ENCODE data around the gene CRLF3.

CRLF3 gene, protein sequence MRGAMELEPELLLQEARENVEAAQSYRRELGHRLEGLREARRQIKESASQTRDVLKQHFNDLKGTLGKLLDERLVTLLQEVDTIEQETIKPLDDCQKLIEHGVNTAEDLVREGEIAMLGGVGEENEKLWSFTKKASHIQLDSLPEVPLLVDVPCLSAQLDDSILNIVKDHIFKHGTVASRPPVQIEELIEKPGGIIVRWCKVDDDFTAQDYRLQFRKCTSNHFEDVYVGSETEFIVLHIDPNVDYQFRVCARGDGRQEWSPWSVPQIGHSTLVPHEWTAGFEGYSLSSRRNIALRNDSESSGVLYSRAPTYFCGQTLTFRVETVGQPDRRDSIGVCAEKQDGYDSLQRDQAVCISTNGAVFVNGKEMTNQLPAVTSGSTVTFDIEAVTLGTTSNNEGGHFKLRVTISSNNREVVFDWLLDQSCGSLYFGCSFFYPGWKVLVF

DNA sequence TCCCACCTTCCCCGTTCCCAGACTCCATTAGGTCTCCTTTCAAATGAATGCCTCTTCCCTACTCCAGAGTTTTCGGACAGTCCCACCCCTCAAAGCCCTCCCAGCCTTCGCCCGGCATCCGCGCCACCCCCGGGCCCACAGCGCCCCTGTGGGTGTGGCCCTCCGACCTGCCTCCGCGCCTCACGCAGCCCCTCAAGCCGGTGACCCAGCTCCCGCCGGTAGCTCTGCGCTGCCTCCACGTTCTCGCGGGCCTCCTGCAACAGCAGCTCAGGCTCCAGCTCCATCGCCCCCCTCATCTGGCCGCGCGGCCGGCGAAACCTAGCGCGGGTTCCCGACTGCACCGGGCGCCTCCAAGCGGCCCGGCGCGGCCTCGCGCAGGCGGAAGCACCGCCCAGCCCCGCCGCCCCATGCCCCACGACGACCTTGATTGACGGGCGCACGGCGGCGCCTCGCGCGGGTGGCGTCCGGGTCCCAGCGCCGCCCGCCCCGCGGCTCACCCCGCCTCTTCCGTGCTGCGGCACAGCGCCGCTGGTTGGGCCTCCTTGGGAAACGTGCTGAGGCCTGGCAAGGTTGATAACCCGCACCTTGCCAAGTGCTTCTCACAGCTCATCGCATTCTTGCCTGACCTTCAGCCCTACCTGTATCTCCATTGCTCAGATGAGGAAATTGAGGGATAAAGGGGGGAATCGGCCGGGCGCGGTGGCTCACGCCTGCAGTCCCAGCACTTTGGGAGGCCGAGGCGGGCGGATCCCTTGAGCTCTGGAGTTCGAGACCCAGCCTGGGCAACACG lies at the start of gene CRLF3:
TSS of gene CRLF3 (minus strand) at position 337 of the 790 bp plus-strand sequence. CDS start at position 296, 41 bp downstream.
- peak; percentile 98 for DNase-seq (ENCODE audit: low spot score)

DNA sequence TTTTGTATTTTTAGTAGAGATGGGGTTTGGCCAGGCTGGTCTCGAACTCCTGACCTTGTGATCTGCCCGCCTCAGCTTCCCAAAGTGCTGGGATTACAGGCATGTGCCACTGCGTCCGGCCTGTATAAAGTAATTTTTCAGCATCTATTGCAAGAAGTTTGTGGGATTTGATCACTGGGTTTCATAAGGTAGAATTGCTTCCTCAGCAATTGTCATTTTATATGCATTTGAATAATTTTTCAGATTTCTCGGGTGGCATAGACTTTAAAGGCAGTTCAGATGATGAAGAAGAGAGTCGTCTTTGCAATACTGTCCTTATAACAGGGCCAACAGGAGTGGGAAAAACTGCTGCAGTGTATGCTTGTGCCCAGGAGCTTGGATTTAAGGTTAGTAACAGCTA lies 44.5 kb upstream of the CRLF3 start:
- no peak for DNase-seq (ENCODE audit: low spot score)
- TF ChIP-seq, protein P1, sequence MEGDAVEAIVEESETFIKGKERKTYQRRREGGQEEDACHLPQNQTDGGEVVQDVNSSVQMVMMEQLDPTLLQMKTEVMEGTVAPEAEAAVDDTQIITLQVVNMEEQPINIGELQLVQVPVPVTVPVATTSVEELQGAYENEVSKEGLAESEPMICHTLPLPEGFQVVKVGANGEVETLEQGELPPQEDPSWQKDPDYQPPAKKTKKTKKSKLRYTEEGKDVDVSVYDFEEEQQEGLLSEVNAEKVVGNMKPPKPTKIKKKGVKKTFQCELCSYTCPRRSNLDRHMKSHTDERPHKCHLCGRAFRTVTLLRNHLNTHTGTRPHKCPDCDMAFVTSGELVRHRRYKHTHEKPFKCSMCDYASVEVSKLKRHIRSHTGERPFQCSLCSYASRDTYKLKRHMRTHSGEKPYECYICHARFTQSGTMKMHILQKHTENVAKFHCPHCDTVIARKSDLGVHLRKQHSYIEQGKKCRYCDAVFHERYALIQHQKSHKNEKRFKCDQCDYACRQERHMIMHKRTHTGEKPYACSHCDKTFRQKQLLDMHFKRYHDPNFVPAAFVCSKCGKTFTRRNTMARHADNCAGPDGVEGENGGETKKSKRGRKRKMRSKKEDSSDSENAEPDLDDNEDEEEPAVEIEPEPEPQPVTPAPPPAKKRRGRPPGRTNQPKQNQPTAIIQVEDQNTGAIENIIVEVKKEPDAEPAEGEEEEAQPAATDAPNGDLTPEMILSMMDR (IDR thresholded peaks at IDR 0.05; ENCODE audit: extremely low read depth, insufficient read depth, missing control alignments) = no peak
- in situ Hi-C loops (cut with MboI; ENCODE audit: low pct_unique_long_range_greater_than_20kb, low sequenced_read_pairs, unreplicated experiment) = no loop called here

More for the DNA sequence above, at the start of gene CRLF3:
- in situ Hi-C loops (cut with MboI; ENCODE audit: low pct_unique_long_range_greater_than_20kb, low sequenced_read_pairs, unreplicated experiment) = loop anchor here (25.0 kb wide), 1 partner anchor 337 kb away; the partner anchor contains the start of gene GOSR1
- TF ChIP-seq, protein P1 (IDR thresholded peaks at IDR 0.05; ENCODE audit: extremely low read depth, insufficient read depth, missing control alignments) = peak; percentile 64

DNA sequence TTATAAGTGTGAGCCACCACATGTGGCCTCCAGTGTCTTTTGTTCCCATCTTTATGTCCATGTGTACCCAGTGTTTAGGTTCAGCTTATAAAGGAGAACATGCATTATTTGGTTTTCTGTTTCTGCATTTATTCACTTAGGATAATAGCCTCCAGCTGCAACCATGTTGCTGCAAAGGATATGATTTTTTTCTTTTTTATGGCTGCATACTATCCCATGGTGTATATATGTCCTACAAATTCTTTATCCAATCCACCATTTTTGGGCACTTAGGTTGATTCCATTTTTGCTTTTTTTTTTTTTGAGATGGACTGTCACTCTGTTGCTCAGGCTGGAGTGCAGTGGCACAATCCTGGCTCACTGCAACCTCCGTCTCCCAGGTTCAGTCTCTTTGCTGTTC lies 40.1 kb upstream of the CRLF3 start:
- TF ChIP-seq, protein P1 (IDR thresholded peaks at IDR 0.05; ENCODE audit: extremely low read depth, insufficient read depth, missing control alignments) = no peak
- in situ Hi-C loops (cut with MboI; ENCODE audit: low pct_unique_long_range_greater_than_20kb, low sequenced_read_pairs, unreplicated experiment) = no loop called here
- DNase-seq (ENCODE audit: low spot score) = no peak

DNA sequence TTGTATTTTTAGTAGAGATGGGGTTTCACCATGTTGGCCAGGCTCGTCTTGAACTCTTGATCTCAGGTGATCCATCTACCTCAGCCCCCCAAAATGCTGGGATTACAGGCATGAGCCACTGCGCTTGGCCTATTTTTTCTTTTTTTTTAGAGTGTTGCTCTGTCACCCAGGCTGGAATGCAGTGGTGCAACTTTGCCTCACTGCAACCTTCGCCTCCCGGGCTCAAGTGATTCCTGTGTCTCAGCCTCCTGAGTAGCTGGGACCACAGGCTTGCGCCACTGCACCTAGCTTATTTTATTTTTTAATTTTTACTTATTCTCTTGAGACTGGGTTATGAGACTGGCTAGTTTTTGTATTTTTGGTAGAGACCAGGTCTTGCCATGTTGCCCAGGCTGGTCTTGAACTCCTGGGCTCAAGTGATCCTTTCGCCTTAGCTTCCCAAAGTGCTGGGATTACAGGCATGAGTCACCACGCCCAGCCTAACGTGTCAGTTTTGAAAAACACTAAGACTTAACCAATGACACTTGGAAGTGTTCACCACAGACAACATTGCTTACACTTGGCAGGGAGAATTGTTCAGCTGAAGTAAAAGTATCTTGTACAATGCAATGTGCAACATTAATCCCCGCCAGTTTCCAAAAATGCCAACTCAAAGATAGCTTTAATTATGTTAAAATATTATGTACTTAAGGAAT lies 34.2 kb upstream of the CRLF3 start:
- DNase-seq (ENCODE audit: low spot score) = no peak
- in situ Hi-C loops (cut with MboI; ENCODE audit: low pct_unique_long_range_greater_than_20kb, low sequenced_read_pairs, unreplicated experiment) = no loop called here

DNA sequence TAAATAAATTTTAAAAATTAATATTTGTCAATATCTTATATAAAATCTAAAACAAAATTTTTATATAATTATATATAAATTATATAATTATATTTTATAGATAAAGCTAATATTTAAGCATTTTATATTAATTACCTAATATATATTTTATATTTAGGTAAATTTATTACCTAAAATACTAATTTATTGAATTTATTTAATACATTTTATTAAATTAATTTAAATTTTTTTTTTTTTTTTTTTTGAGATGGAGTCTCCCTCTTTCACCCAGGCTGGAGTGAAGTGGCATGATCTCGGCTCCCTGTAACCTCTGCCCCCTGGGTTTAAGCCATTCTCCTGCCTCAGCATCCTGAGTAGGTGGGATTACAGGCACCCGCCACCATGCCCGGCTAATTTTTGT lies 29.7 kb upstream of the CRLF3 start:
- in situ Hi-C loops (cut with MboI; ENCODE audit: low pct_unique_long_range_greater_than_20kb, low sequenced_read_pairs, unreplicated experiment) = no loop called here
- no peak for DNase-seq (ENCODE audit: low spot score)
- TF ChIP-seq, protein P1 (IDR thresholded peaks at IDR 0.05; ENCODE audit: extremely low read depth, insufficient read depth, missing control alignments) = no peak

More for the DNA sequence above, 34.2 kb upstream of the CRLF3 start:
- TF ChIP-seq, protein P1 (IDR thresholded peaks at IDR 0.05; ENCODE audit: extremely low read depth, insufficient read depth, missing control alignments) = no peak

DNA sequence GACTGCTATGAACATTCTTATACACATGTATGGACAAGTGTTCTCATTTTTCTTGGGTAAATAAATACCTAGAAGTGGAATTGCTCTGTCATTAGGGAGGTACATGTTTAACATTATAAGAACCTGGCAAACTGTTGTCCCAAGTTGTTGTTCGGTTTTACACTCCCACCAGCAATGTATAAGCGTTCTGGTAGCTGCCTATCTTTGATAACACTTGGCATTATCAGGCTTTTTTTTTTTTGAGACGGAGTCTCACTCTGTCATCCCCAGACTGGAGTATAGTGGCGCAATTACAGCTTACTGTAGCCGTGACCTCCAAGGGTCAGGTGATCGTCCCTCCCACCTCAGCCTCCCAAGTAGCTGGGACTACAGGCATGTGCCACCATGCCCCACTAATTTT lies 23.5 kb upstream of the CRLF3 start:
- TF ChIP-seq, protein P1 (IDR thresholded peaks at IDR 0.05; ENCODE audit: extremely low read depth, insufficient read depth, missing control alignments) = no peak
- in situ Hi-C loops (cut with MboI; ENCODE audit: low pct_unique_long_range_greater_than_20kb, low sequenced_read_pairs, unreplicated experiment) = loop anchor here (25.0 kb wide), 1 partner anchor 361 kb away; the partner anchor contains the start of gene GOSR1
- DNase-seq (ENCODE audit: low spot score) = no peak
